Esophagus squamous epithelium (tissue), 4 donors: Measurements from ENCODE around the gene CHMP3.
"Not testable (repeated sequence)": the region's sequence is repeated elsewhere in the genome, so short reads cannot be mapped to it uniquely, and the experiment has no call there.

Source experiments
- POLR2A ChIP-seq, 4 donors: fragments of 450-650 bp; IDR thresholded peaks; one replicate each; pipeline ENCODE4 v1.6.1; 2017; ENCODE audit warnings: antibody characterized with exemption in 4 of 4, mild to moderate bottlenecking in 4 of 4, moderate library complexity in 3 of 4
- TF ChIP-seq, protein P1 (sequence below), 6 experiments: fragments of 450-650 bp in 4 of 6; fragments of 200-600 bp in 2 of 6; sonication (generic) in 2 of 6; IDR thresholded peaks; one replicate each; pipeline ENCODE4 v1.5.1; 2016 to 2019; ENCODE audit warnings: antibody characterized with exemption in 6 of 6, mild to moderate bottlenecking in 4 of 6, moderate library complexity in 4 of 6

DNA sequence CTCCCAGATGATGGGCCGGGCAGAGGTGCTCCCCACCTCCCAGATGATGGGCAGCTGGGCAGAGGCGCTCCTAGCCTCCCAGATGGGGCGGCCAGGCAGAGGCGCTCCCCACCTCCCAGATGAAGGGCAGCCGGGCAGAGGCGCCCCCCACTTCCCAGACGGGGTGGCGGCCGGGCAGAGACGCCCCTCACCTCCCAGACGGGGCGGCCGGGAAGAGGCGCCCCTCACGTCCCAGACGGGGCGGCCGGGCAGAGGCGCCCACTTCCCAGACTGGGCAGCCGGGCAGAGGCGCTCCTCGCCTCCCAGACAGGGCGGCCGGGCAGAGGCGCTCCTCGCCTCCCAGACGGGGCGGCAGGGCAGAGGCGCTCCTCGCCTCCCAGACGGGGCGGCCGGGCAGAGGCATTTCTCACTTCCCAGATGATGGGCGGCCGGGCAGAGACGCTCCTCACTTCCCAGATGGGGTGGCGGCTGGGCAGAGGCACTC lies 14.3 kb downstream of the CHMP3 start:
- TF ChIP-seq, protein P1, sequence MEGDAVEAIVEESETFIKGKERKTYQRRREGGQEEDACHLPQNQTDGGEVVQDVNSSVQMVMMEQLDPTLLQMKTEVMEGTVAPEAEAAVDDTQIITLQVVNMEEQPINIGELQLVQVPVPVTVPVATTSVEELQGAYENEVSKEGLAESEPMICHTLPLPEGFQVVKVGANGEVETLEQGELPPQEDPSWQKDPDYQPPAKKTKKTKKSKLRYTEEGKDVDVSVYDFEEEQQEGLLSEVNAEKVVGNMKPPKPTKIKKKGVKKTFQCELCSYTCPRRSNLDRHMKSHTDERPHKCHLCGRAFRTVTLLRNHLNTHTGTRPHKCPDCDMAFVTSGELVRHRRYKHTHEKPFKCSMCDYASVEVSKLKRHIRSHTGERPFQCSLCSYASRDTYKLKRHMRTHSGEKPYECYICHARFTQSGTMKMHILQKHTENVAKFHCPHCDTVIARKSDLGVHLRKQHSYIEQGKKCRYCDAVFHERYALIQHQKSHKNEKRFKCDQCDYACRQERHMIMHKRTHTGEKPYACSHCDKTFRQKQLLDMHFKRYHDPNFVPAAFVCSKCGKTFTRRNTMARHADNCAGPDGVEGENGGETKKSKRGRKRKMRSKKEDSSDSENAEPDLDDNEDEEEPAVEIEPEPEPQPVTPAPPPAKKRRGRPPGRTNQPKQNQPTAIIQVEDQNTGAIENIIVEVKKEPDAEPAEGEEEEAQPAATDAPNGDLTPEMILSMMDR (IDR thresholded peaks at IDR 0.05): not testable (repeated sequence)
- TF ChIP-seq POLR2A (IDR thresholded peaks at IDR 0.05): not testable (repeated sequence)
